ENCODE results near the gene RNF167.
A peak's percentile ranks its signal among the peaks of the same experiment; 100 is the strongest.

The RNF167 gene

GRCh38 chr17:4974115-4974670 lies 34.1 kb downstream of the RNF167 start:
- no peak for DNase-seq
- Mint-ChIP-seq H3K4me3 (no peak overlapping the region), H3K4me1 (peaks cover 7% of the 10 kb centered on the region), H3K9me3 (no peaks in the 10 kb centered on the region), H3K27ac (no peak overlapping the region), H3K36me3 (peaks cover 48% of the 10 kb centered on the region), H3K27me3 (no peaks in the 10 kb centered on the region)
- CTCF ChIA-PET, result interaction anchor here (1.0 to 1.7 kb wide), 2 partner anchors 65 to 89 kb away, joined by 3 to 6 read pairs; no protein-coding TSS in a partner anchor

- Mint-ChIP-seq H3K27me3 (no peaks in the 10 kb centered on the region), H3K9me3 (no peaks in the 10 kb centered on the region), H3K36me3 (peaks cover 55% of the 10 kb centered on the region), H3K27ac (no peak overlapping the region), H3K4me3 (no peak overlapping the region), H3K4me1 (peaks cover 24% of the 10 kb centered on the region)
- DNase-seq, result no peak
- CTCF ChIA-PET, result interaction anchor here (0.6 to 3.8 kb wide), 3 partner anchors 70 to 86 kb away, joined by 3 to 45 read pairs (median 11); no protein-coding TSS in a partner anchor
Observed at GRCh38 chr17:4978726-4979125, 38.7 kb downstream of the RNF167 start.

- H3K36me3 Mint-ChIP-seq, result peaks cover 45% of the 10 kb centered on the region
- DNase-seq, result peak; percentile 66
- peak overlapping the region; percentile 58 for H3K27ac Mint-ChIP-seq
- no peaks in the 10 kb centered on the region for H3K27me3 Mint-ChIP-seq
- no peaks in the 10 kb centered on the region for H3K9me3 Mint-ChIP-seq
- H3K4me1 Mint-ChIP-seq, result peaks cover 34% of the 10 kb centered on the region
- H3K4me3 Mint-ChIP-seq, result no peak overlapping the region
- CTCF ChIA-PET, result interaction anchor here (0.7 to 3.8 kb wide), 14 partner anchors 9 to 81 kb away, joined by 3 to 45 read pairs (median 4); partner anchors contain the start of gene SPAG7
Observed at GRCh38 chr17:4980644-4981216, 40.7 kb downstream of the RNF167 start.

GRCh38 chr17:4982305-4982704 lies 42.2 kb downstream of the RNF167 start:
- peak overlapping the region; percentile 44 for H3K27ac Mint-ChIP-seq
- peaks cover 47% of the 10 kb centered on the region for H3K4me1 Mint-ChIP-seq
- H3K4me3 Mint-ChIP-seq, result no peak overlapping the region
- H3K27me3 Mint-ChIP-seq, result no peaks in the 10 kb centered on the region
- H3K9me3 Mint-ChIP-seq, result no peaks in the 10 kb centered on the region
- CTCF ChIA-PET, result interaction anchor here (0.6 to 0.9 kb wide), 4 partner anchors 12 to 1464 kb away, joined by 3 read pairs; no protein-coding TSS in a partner anchor
- no peak for DNase-seq
- H3K36me3 Mint-ChIP-seq, result peaks cover 43% of the 10 kb centered on the region

- Mint-ChIP-seq H3K9me3 (no peaks in the 10 kb centered on the region), H3K36me3 (peaks cover 30% of the 10 kb centered on the region), H3K27ac (peak overlapping the region; percentile 93), H3K4me3 (peak overlapping the region; percentile 83), H3K27me3 (no peaks in the 10 kb centered on the region), H3K4me1 (peaks cover 50% of the 10 kb centered on the region)
- no peak for DNase-seq
- CTCF ChIA-PET, result interaction anchor here (0.9 to 3.6 kb wide), 8 partner anchors 16 to 77 kb away, joined by 3 to 17 read pairs (median 6); partner anchors contain the start of genes SLC25A11 and SPAG7
Observed at GRCh38 chr17:4986403-4986802, 46.3 kb downstream of the RNF167 start.

GRCh38 chr17:4986951-4987766 lies 47.1 kb downstream of the RNF167 start, which contains the start of gene CAMTA2:
TSS of gene CAMTA2 (minus strand) at chr17:4987675. CDS start at chr17:4986222, 1,453 bp downstream.
- Mint-ChIP-seq H3K27me3 (no peaks in the 10 kb centered on the region), H3K36me3 (peaks cover 23% of the 10 kb centered on the region), H3K27ac (peak within 1 kb of the TSS; percentile 93), H3K4me1 (peaks cover 45% of the 10 kb centered on the region), H3K4me3 (peak within 1 kb of the TSS; percentile 83), H3K9me3 (no peaks in the 10 kb centered on the region)
- CTCF ChIA-PET, result interaction anchor here (0.9 to 3.6 kb wide), 10 partner anchors 11 to 88 kb away, joined by 3 to 17 read pairs (median 4); partner anchors contain the start of genes C17orf107, KIF1C, SLC25A11 and SPAG7
- DNase-seq, result peak; percentile 94

GRCh38 chr17:4987767-4988567 lies 47.9 kb downstream of the RNF167 start:
- Mint-ChIP-seq H3K27me3 (no peaks in the 10 kb centered on the region), H3K36me3 (peaks cover 16% of the 10 kb centered on the region), H3K27ac (peak overlapping the region; percentile 93), H3K9me3 (no peaks in the 10 kb centered on the region), H3K4me1 (peaks cover 43% of the 10 kb centered on the region), H3K4me3 (peak overlapping the region; percentile 83)
- CTCF ChIA-PET, result interaction anchor here (0.9 to 3.6 kb wide), 7 partner anchors 10 to 88 kb away, joined by 3 to 17 read pairs (median 4); partner anchors contain the start of genes C17orf107, KIF1C and SLC25A11
- DNase-seq, result no peak

GRCh38 chr17:4994081-4994595 lies 54.1 kb downstream of the RNF167 start:
- no peak overlapping the region for H3K4me3 Mint-ChIP-seq
- peaks cover 4% of the 10 kb centered on the region for H3K36me3 Mint-ChIP-seq
- CTCF ChIA-PET, result no interaction called here
- no peak for DNase-seq
- H3K27me3 Mint-ChIP-seq, result peaks cover 22% of the 10 kb centered on the region
- H3K4me1 Mint-ChIP-seq, result peaks cover 23% of the 10 kb centered on the region
- H3K9me3 Mint-ChIP-seq, result no peaks in the 10 kb centered on the region
- H3K27ac Mint-ChIP-seq, result no peak overlapping the region

Measured in activated naive CD4-positive, alpha-beta T cell treated with anti-CD3 and anti-CD28 coated beads, Interleukin-2, amount 10 ng/mL, durations not matched to agents 7 days and 5 days (primary cell).